Tibial nerve (tissue), 4 donors: Measurements from ENCODE around the gene SCAF11. TPM values are rescaled to one million over a fixed set of nuclear protein-coding genes. Genes with fewer than 3 reads are reported as not detected.
"Not testable (repeated sequence)": the region's sequence is repeated elsewhere in the genome, so short reads cannot be mapped to it uniquely, and the experiment has no call there.

Experiments used
- DNase-seq, 2 donors: peaks; one replicate each; pipeline ENCODE4 v3.0.0-alpha.2; 2019; ENCODE audit warnings: low spot score in 2 of 2
- H3K27ac ChIP-seq, 4 donors: fragments of 200-600 bp; sonication (generic) in 3 of 4; one replicate each; pipeline ENCODE4 v1.5.1; 2017 to 2019; ENCODE audit warnings: mild to moderate bottlenecking in 1 of 4
- H3K27me3 ChIP-seq, 2 donors: fragments of 200-600 bp; sonication (generic) in 1 of 2; one replicate each; pipeline versions ENCODE4 v1.5.1 to v1.6.0; 2017 to 2019
- H3K36me3 ChIP-seq, 3 donors: fragments of 200-600 bp; sonication (generic); one replicate each; pipeline ENCODE4 v1.5.1; 2018 to 2019
- H3K4me1 ChIP-seq, 4 donors: fragments of 200-600 bp; sonication (generic) in 3 of 4; one replicate each; pipeline ENCODE4 v1.5.1; 2017 to 2019
- H3K4me3 ChIP-seq, 4 donors: fragments of 200-600 bp; sonication (generic) in 3 of 4; one replicate each; pipeline ENCODE4 v1.5.1; 2017 to 2019; ENCODE audit warnings: mild to moderate bottlenecking in 1 of 4, moderate library complexity in 1 of 4
- H3K9me3 ChIP-seq, 4 donors: fragments of 200-600 bp; sonication (generic) in 3 of 4; one replicate each; pipeline ENCODE4 v1.5.1; 2017 to 2019
- CTCF ChIP-seq, 5 experiments: fragments of 200-600 bp in 3 of 5; fragments of 450-650 bp in 2 of 5; sonication (generic) in 3 of 5; IDR thresholded peaks; one replicate each; pipeline ENCODE4 v1.5.1; 2016 to 2019; ENCODE audit warnings: antibody characterized with exemption in 5 of 5, mild to moderate bottlenecking in 3 of 5, moderate library complexity in 2 of 5
- EP300 ChIP-seq, 2 donors: sonication (generic); formaldehyde crosslinking; IDR thresholded peaks; one replicate each; pipeline ENCODE4 v1.6.1; 2017; ENCODE audit warnings: antibody characterized with exemption in 2 of 2, mild to moderate bottlenecking in 1 of 2
- POLR2A ChIP-seq, 2 donors: fragments of 450-650 bp; IDR thresholded peaks; one replicate each; pipeline ENCODE4 v1.6.1; 2017; ENCODE audit warnings: antibody characterized with exemption in 2 of 2, mild to moderate bottlenecking in 2 of 2, moderate library complexity in 2 of 2
- WGBS, 2 donors: methylation state at CpG; one replicate each; pipeline ENCODE4 v1.1.5; 2018; 5-methylcytosine and 5-hydroxymethylcytosine counted together
- total RNA-seq, 4 donors: library from RNA; depleted of rRNA; stranded (reverse); fragments of >200 nt; gene quantifications; one replicate each; pipeline ENCODE4 v1.1.0, GENCODE V29; 2016

Gene SCAF11
- 100 to 1,000 TPM; 114 to 169 (median 144) TPM for total RNA-seq

GRCh38 chr12:45990468-45991283 is at the start of gene SCAF11:
SCAF11 (minus strand) TSS chr12:45990574; CDS start chr12:45964167, 26,407 bp downstream.
- TF ChIP-seq CTCF (IDR thresholded peaks at IDR 0.05) (peak; percentile 95 to 100 (median 99)), EP300 (IDR thresholded peaks at IDR 0.05) (peak; percentile 76 to 96), POLR2A (IDR thresholded peaks at IDR 0.05) (peak; percentile 66 to 78)
- Histone ChIP-seq H3K9me3 (no peaks in the 10 kb centered on the region), H3K4me3 (peak within 1 kb of the TSS; percentile 72 to 87 (median 80)), H3K4me1 (peaks cover 0 to 53% (median 31%) of the 10 kb centered on the region in 4 donors), H3K27ac (peak within 1 kb of the TSS; percentile 95 to 100 (median 98)), H3K27me3 (no peaks in the 10 kb centered on the region), H3K36me3 (no peaks in the 10 kb centered on the region)
- WGBS, 2 donors: 0 to 1% methylated on average over 47 to 54 of the region's 54 CpGs
- peak; percentile 100 for DNase-seq

GRCh38 chr12:46037066-46037465 is 46.7 kb upstream of the SCAF11 start:
- H3K27ac ChIP-seq, H3K4me3 ChIP-seq, H3K36me3 ChIP-seq, DNase-seq, H3K27me3 ChIP-seq, H3K4me1 ChIP-seq: not testable (repeated sequence)
- peaks cover 0 to 20% (median 1%) of the 10 kb centered on the region in 4 donors for H3K9me3 ChIP-seq
- WGBS, 2 donors: 21 to 48% methylated on average over 3 to 4 of the region's 4 CpGs

GRCh38 chr12:46027172-46027571 is 36.8 kb upstream of the SCAF11 start:
- H3K27me3 ChIP-seq: no peaks in the 10 kb centered on the region

GRCh38 chr12:46024099-46024498 is 33.7 kb upstream of the SCAF11 start:
- Histone ChIP-seq H3K27me3 (no peaks in the 10 kb centered on the region), H3K4me3 (no peak overlapping the region), H3K4me1 (no peaks in the 10 kb centered on the region), H3K36me3 (no peaks in the 10 kb centered on the region), H3K27ac (no peak overlapping the region), H3K9me3 (peaks cover 0 to 74% (median 18%) of the 10 kb centered on the region in 4 donors)
- 78 to 81% methylated on average over 2 of the region's 2 CpGs for WGBS, 2 donors
- TF ChIP-seq CTCF (IDR thresholded peaks at IDR 0.05) (no peak), POLR2A (IDR thresholded peaks at IDR 0.05) (no peak)
- no peak for DNase-seq

More at GRCh38 chr12:46027172-46027571, 36.8 kb upstream of the SCAF11 start:
- no peak for DNase-seq
- Histone ChIP-seq H3K36me3 (no peaks in the 10 kb centered on the region), H3K9me3 (peaks cover 0 to 66% (median 16%) of the 10 kb centered on the region in 4 donors), H3K27ac (no peak overlapping the region), H3K4me3 (no peak overlapping the region), H3K4me1 (no peaks in the 10 kb centered on the region)
- TF ChIP-seq EP300 (IDR thresholded peaks at IDR 0.05) (no peak), POLR2A (IDR thresholded peaks at IDR 0.05) (no peak)

GRCh38 chr12:46020768-46021167 is 30.4 kb upstream of the SCAF11 start:
- Histone ChIP-seq H3K9me3 (peaks cover 0 to 61% (median 7%) of the 10 kb centered on the region in 4 donors), H3K4me3 (no peak overlapping the region)
- TF ChIP-seq POLR2A (IDR thresholded peaks at IDR 0.05): no peak
- TF ChIP-seq CTCF (IDR thresholded peaks at IDR 0.05): no peak
- TF ChIP-seq EP300 (IDR thresholded peaks at IDR 0.05): no peak

GRCh38 chr12:46018712-46019111 is 28.3 kb upstream of the SCAF11 start:
- H3K4me3 ChIP-seq, DNase-seq, H3K27me3 ChIP-seq, H3K27ac ChIP-seq, H3K36me3 ChIP-seq, H3K4me1 ChIP-seq: not testable (repeated sequence)
- 64 to 67% methylated on average over 4 of the region's 4 CpGs for WGBS, 2 donors
- peaks cover 0 to 40% (median 4%) of the 10 kb centered on the region in 4 donors for H3K9me3 ChIP-seq

More at GRCh38 chr12:46020768-46021167, 30.4 kb upstream of the SCAF11 start:
- Histone ChIP-seq H3K36me3 (no peaks in the 10 kb centered on the region), H3K4me1 (no peaks in the 10 kb centered on the region), H3K27ac (no peak overlapping the region), H3K27me3 (no peaks in the 10 kb centered on the region)
- no peak for DNase-seq

GRCh38 chr12:46017866-46018375 is 27.5 kb upstream of the SCAF11 start:
- H3K4me1 ChIP-seq, H3K27ac ChIP-seq, DNase-seq, H3K4me3 ChIP-seq, H3K36me3 ChIP-seq, H3K27me3 ChIP-seq: not testable (repeated sequence)
- WGBS, 2 donors: 90% methylated on average over 27 of the region's 33 CpGs
- peaks cover 0 to 35% (median 4%) of the 10 kb centered on the region in 4 donors for H3K9me3 ChIP-seq
